OCI-LY7 (cell line): ENCODE results near the gene SLC35D3. TPM values are rescaled to one million over a fixed set of nuclear protein-coding genes. Genes with fewer than 3 reads are reported as not detected.

Source experiments
- BruUV-seq: library from RNA; stranded (reverse); fragments of 400-500 nt; replicated peaks from 2 replicates; lab custom pipeline; 2021; lab: Mats Ljungman, UMichigan
- CTCF ChIA-PET: fragments of 300-600 bp; sonication (Branson Sonifier 250); formaldehyde crosslinking; loops from one replicate; lab custom pipeline; 2022; ENCODE audit warnings: antibody characterized with exemption; ENCODE audit not compliant: unreplicated experiment; lab: Charles Lee
- POLR2A ChIA-PET: fragments of 300-600 bp; sonication (Branson Sonifier 250); formaldehyde crosslinking; loops from one replicate; lab custom pipeline; 2022; ENCODE audit warnings: antibody characterized with exemption; lab: Charles Lee
- DNase-seq: peaks from one replicate; pipeline ENCODE4 v3.0.0-alpha.2; 2015; ENCODE audit warnings: low spot score
- H2AFZ ChIP-seq: fragments of 200-600 bp; sonication (generic), shearing (Covaris generic); 2 replicates; pipeline ENCODE4 v1.6.1; 2014; ENCODE audit warnings: mild to moderate bottlenecking, antibody characterized with exemption, low read length, moderate library complexity
- H3K27ac ChIP-seq: fragments of 200-600 bp; sonication (generic); 2 replicates; pipeline ENCODE4 v1.5.1; 2014; ENCODE audit warnings: mixed run types, low read depth, mild to moderate bottlenecking, moderate library complexity, low read length, inconsistent platforms; ENCODE audit not compliant: poor library complexity, severe bottlenecking
- H3K36me3 ChIP-seq: fragments of 200-600 bp; sonication (generic); 2 replicates; pipeline ENCODE4 v1.6.1; 2014; ENCODE audit warnings: mild to moderate bottlenecking, antibody characterized with exemption, low read length, moderate library complexity, mixed read lengths; ENCODE audit not compliant: insufficient read depth
- H3K4me1 ChIP-seq: fragments of 200-600 bp; sonication (generic); 2 replicates; pipeline ENCODE4 v1.5.1; 2014; ENCODE audit warnings: mild to moderate bottlenecking, low read length; ENCODE audit not compliant: insufficient read depth, poor library complexity, severe bottlenecking
- H3K4me2 ChIP-seq: fragments of 200-600 bp; sonication (generic); 2 replicates; pipeline ENCODE4 v1.6.1; 2014; ENCODE audit warnings: mild to moderate bottlenecking, low read length
- H3K4me3 ChIP-seq: fragments of 200-600 bp; sonication (generic); 2 replicates; pipeline ENCODE4 v1.5.1; 2014; ENCODE audit warnings: mild to moderate bottlenecking, low read depth, low read length; ENCODE audit not compliant: poor library complexity, severe bottlenecking
- H3K79me2 ChIP-seq: fragments of 200-600 bp; sonication (generic); 2 replicates; pipeline ENCODE4 v1.6.1; 2016; ENCODE audit warnings: low read depth, mild to moderate bottlenecking, low read length, moderate library complexity, mixed read lengths; ENCODE audit not compliant: insufficient read depth
- H3K9me2 ChIP-seq: fragments of 200-600 bp; sonication (generic); 2 replicates; pipeline ENCODE4 v1.6.1; 2016; ENCODE audit warnings: mild to moderate bottlenecking, low read length, mixed read lengths; ENCODE audit not compliant: insufficient read depth
- H3K9me3 ChIP-seq: fragments of 200-600 bp; sonication (generic); 2 replicates; pipeline ENCODE4 v1.6.1; 2014; ENCODE audit warnings: mild to moderate bottlenecking, mixed run types, low read length, mixed read lengths
- H4K20me1 ChIP-seq: fragments of 200-600 bp; sonication (generic); 2 replicates; pipeline ENCODE4 v1.6.1; 2014; ENCODE audit warnings: mild to moderate bottlenecking, antibody characterized with exemption, low read length, moderate library complexity, mixed read lengths; ENCODE audit not compliant: insufficient read depth
- CTCF ChIP-seq: fragments of 200-600 bp; sonication (generic); conservative IDR thresholded peaks from 2 replicates; pipeline ENCODE4 v1.5.1; 2014; ENCODE audit warnings: mild to moderate bottlenecking, antibody characterized with exemption, low read length, moderate library complexity, mixed read lengths
- EZH2phosphoT487 ChIP-seq: fragments of 200-600 bp; sonication (generic); IDR thresholded peaks from 2 replicates; pipeline ENCODE4 v1.6.1; 2018; ENCODE audit warnings: low read depth, borderline replicate concordance, mild to moderate bottlenecking, mixed run types, antibody characterized with exemption, low read length, moderate library complexity, mixed read lengths
- intact Hi-C: fragments of 100-400 bp; cut with micrococcal nuclease; formaldehyde crosslinking; loops from one replicate; pipeline ENCODE4 v1.10.0; 2022; ENCODE audit not compliant: unreplicated experiment
- total RNA-seq, 2 experiments: library from RNA; depleted of rRNA in 1 of 2; stranded (reverse); fragments of >200 nt in 1 of 2; shearing (Covaris generic) in 1 of 2; gene quantifications; 2 replicates each; pipeline ENCODE4 v1.2.3, GENCODE V29; 2014 to 2022

The SLC35D3 gene
- total RNA-seq, 2 experiments from 2014 or later = not detected

- Histone ChIP-seq H3K4me2 (no peak overlapping the region), H3K9me2 (no peaks in the 10 kb centered on the region), H3K9me3 (no peaks in the 10 kb centered on the region), H4K20me1 (no peaks in the 10 kb centered on the region), H3K4me1 (no peaks in the 10 kb centered on the region), H3K4me3 (no peak overlapping the region), H2AFZ (no peak overlapping the region), H3K27ac (no peak overlapping the region), H3K79me2 (no peaks in the 10 kb centered on the region), H3K36me3 (no peaks in the 10 kb centered on the region)
- TF ChIP-seq CTCF (no peak), EZH2phosphoT487 (no peak)
- no peak for DNase-seq
- CTCF ChIA-PET = no interaction called here
- intact Hi-C loops = no loop called here
- POLR2A ChIA-PET = interaction anchor here (0.6 to 1.3 kb wide), 3 partner anchors 9 to 366 kb away, joined by 3 to 4 read pairs (median 3); no protein-coding TSS in a partner anchor
- BruUV-seq = no TSS peak
Observed at GRCh38 chr6:136880748-136881460, 41.2 kb upstream of the SLC35D3 start.

- Histone ChIP-seq H3K4me2 (no peak overlapping the region), H3K4me3 (no peak overlapping the region), H2AFZ (no peak overlapping the region), H3K4me1 (peaks cover 6% of the 10 kb centered on the region), H3K79me2 (no peaks in the 10 kb centered on the region), H3K9me3 (no peaks in the 10 kb centered on the region), H3K27ac (no peak overlapping the region), H3K9me2 (no peaks in the 10 kb centered on the region), H3K36me3 (no peaks in the 10 kb centered on the region), H4K20me1 (no peaks in the 10 kb centered on the region)
- intact Hi-C loops = no loop called here
- CTCF ChIA-PET = interaction anchor here (0.5 kb wide), 1 partner anchor 656 kb away, joined by 3 read pairs; no protein-coding TSS in a partner anchor
- TF ChIP-seq EZH2phosphoT487 (no peak), CTCF (no peak)
- DNase-seq = no peak
- BruUV-seq = no TSS peak
- POLR2A ChIA-PET = interaction anchor here (0.6 kb wide), 1 partner anchor 97 kb away, joined by 3 read pairs; no protein-coding TSS in a partner anchor
Observed at GRCh38 chr6:136886091-136886490, 36.0 kb upstream of the SLC35D3 start.

- Histone ChIP-seq H3K36me3 (no peaks in the 10 kb centered on the region), H3K4me3 (no peak overlapping the region), H3K9me2 (no peaks in the 10 kb centered on the region), H4K20me1 (no peaks in the 10 kb centered on the region), H3K9me3 (no peaks in the 10 kb centered on the region), H3K4me1 (peaks cover 6% of the 10 kb centered on the region), H3K4me2 (no peak overlapping the region), H3K27ac (no peak overlapping the region), H2AFZ (no peak overlapping the region), H3K79me2 (no peaks in the 10 kb centered on the region)
- DNase-seq = no peak
- intact Hi-C loops = no loop called here
- CTCF ChIA-PET = no interaction called here
- BruUV-seq = no TSS peak
- POLR2A ChIA-PET = interaction anchor here (0.6 to 1.3 kb wide), 3 partner anchors 8 to 201 kb away, joined by 3 to 4 read pairs (median 3); no protein-coding TSS in a partner anchor
- TF ChIP-seq CTCF = no peak
- no peak for TF ChIP-seq EZH2phosphoT487
Observed at GRCh38 chr6:136887953-136888352, 34.1 kb upstream of the SLC35D3 start.
